GM18519 (cell line): ENCODE data around the gene RRBP1.

Source experiments
- ATAC-seq: cut with Tn5 transposase; IDR thresholded peaks from one replicate; pipeline ENCODE4 v1.9.1; 2021; ENCODE audit warnings: mild to moderate bottlenecking, moderate library complexity; ENCODE audit not compliant: unreplicated experiment, low FRiP score

RRBP1 gene

DNA sequence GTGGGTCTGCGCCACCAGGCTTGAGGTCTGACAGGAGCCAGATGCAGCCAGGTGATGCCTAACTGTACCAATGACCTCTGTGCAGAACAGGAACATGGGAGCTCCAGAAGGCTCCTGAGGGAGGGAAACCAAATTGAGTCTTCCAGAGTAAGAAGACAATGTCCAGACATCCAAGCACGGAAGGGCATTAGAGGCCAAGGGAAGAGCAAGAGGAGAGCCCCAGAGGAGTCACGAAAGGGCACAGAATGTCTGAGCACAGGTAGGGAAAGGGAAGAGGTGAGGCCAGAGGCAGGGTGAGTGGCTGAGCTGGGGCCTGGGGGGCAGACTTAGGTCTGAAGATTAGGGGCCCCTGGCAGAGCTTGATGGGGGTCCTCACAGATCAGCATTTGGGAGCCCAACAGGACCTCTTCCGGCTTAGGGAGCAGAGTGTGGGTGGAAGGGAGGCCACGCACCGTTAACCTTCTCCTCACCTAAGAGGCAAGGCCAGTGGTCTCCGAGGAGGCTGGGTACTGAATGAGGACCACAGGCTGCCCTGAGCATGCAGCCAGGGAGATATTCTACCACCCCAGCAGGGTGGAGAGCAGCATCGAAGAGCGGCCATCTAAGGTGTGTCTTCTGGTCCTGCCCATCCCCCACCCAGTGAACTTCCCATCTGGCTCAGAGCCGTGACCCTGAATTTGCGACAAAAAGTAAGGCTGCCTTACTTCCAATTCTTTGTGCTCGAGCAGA, 41.7 kb downstream of the RRBP1 start:
- ATAC-seq: no peak

DNA sequence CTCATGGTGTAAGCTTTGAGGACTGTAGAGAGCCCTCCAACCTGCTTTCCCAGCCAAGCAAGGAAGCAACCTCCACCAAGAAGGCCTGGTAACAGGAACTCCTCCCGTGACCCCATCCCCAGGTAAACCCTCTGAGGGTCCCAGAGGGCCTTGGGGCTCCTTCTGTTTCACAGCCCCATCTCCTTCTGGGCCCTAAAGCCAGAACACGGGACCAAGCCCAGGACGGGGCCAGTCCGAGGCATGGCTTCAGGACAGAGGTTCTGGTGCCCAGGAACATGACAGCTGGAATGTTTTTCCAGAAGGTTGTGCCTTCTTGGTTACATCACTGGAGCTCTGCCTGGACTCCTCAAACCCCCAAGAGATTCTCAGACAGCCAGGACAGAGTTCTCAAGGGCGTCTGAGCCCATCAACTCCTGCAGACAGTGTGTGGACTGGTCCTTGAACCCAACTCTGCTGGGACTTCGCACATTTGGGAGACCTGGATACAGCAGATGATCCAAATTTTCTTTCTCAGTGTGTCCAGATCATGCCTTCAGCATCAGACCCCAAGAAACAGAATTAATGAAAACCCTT, 43.1 kb downstream of the RRBP1 start:
- ATAC-seq: no peak

DNA sequence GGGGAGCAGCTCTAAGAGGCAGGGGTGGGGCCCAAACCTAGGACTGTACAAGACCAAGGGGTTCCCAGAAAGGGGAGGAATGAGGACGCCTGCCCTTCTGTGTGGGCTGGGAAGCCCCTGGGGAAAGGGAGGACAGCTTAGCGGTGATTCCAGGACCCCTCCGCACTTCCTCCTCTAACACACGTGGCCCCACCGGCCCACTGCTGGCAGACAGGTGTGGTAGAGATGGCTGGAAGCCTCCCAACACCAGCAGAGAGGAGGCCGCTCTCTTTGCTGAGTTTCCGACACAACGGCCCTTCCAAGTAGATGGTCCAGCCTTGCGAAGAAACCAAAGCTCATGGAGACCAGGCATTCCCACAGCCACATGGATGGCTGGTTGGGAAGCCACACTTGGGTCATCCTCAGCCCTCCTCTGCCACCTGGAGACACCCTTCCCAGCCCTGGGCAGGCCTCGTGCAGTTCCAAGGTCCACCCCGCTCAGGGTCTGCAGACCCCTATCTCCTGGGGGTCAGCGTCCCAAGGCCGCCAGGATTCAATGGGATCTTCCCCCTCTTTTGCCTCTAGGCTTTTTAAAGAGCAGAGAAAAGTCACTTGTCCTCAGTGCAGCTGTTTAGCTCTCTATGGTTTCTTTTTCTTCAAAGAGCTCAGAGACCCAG, 43.9 kb downstream of the RRBP1 start:
- ATAC-seq: no peak

DNA sequence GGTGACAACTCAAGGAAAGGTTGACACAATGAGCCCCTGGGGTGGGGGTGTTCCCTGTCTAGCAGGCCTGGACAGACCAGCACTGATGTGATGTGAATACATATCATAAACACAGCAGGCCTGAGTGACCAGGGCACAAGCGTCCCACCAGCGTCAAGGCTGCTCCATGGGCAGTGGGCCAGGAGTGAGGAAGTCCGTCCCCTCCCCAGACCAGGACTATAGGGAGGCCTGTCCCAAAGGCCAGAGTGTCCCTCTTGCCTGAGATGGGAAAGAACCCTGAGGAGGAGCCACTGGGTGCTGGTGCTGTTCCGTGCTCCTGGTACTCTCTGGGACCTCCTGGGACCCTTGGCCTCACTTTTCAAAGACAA, 44.6 kb downstream of the RRBP1 start:
- no peak for ATAC-seq

DNA sequence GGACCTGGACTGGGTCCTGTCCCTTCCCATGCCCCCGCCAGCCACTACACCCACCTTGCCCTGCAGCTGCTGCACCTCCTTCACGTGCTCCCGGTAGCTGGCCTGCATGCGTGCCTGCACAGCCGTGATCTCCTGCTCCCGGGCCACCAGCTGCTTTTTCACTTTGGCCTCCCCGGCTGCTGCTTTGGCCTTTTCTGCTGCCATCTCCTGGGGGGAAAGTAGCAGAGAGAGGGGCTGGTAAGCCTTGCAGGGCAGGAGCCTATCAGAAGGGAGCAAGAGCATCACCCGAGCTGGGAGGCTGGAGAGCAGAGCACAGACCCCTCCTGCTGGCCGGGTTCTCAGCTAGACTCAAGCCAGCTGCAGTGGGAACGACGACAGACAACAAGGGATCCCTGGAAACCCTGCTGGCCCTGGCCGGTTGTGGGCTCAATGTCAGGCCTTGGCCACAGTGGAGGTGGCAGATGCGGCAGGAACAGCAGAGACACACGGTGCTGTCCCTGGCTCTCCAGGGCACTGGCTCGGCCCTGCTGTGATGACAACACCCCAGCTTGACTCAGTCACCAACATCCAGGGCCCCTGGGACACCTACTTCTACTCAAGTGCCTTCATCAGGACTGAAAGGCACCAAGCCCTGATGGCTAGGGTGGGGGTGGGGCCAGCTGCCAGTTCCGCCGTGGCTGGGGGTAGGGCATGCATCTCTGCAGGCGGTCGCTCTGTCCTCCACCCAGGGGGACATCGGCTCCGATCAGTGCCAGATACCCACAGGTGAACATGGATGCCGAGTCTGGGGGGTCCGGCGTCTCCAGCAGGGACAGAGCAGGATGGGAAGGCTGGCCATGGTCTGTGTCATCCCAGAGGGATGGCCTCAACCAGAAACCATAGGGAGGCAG, 45.3 kb downstream of the RRBP1 start:
- ATAC-seq: no peak

DNA sequence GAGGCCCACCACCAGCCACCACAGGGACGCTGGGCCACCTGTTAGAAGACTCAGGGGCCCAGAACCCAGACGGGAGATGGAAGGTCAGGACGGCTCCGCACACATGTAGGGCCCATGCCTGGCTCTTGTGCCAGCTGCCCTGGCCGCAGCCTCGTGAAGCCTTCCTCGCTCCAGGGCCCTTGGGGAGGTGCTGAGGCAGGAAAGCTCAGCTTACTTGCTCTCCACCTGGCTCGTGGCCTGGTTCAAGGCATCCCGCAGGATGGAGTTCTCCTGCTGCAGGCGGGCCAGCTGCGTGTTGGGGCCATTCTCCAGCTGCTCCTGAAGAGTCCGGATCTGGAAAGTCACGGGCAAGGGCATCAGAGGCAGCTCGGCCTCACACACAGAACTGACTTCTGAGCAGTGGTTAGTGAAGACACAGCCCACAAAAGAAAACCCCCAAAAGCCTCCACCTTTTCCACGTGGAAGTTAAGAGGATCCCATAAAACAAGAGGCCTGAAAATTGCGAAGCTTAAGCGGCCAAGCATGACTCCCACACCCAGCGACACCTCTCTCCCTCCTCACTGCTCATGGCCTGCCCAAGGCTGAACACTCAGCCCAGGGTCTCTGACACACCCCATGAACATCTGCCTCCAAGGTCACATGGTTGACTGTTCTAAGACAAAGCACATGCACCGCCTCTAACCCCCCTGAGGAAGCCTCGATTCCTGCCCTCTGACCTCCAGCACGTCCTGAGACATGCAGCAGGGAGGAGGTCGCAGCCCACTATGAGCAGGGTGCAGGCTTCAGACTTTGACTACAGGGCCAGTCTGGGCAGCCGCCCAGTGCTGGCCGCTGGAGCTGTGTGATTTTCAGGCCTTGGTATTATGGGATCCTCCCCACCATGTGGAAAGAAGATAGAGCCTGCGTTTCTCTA, 46.5 kb downstream of the RRBP1 start:
- no peak for ATAC-seq

DNA sequence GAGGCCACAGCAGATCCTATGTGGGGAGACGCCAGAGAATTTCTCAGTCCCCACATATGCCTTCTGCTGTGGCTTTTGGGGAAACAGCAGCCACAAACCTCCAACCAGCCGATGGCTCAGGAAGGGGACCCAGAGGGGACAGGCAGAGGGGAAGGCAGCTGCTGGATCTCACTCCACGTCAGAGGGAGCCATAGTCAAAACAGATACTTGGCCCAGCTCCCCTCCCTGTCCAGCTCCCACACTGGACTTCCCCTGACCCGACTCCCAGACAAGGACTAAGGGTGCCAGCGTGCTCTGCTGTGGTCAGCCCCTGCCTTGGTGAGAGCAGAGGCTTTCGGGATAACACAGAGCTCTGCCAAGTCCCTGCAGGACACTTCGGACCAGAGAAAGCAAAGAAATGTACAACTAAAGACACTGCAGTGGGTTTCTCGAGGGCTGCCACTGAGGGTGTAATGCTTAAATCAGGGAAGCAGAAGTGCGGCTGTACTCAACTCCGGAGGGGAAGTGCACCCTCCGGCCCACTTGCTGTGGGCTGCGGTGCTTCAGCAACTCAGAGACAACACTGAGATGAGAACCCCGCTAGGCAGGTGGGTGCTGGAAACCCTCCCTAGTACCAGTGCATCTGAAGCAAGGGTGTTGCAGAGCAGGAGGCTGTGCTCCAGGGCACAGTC, 47.2 kb downstream of the RRBP1 start:
- ATAC-seq: no peak

DNA sequence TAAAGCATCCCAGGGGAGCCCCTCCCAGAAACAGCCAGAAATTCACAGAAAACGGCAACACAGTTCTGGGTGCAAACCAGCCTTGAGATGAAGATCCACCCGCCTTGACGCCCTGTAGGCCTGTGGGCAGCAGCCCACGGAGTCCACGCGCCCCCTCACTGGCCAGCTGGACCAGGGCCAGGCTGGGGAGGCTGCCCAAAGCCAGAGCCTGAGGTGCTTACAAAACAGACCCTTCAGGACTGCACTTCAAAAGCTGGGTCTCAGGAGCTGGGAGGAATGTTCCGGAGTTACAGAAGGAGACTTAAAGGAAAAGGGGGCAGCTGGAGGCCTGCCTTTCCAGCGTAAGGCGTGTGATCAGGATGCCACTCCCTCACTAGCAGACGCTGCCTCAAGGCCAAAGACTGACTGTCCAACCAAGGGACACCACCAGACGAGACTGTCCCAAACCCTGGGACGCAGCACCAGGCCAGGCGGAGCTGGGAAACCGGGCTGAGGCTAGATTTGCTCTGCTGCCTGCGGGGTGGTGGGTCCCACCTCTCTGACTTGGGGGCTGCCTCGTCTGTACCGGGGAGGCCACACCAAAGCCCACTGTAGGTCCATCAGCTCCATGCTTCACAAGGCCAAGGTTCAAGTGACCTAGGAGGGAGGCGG, 48.1 kb downstream of the RRBP1 start:
- no peak for ATAC-seq

DNA sequence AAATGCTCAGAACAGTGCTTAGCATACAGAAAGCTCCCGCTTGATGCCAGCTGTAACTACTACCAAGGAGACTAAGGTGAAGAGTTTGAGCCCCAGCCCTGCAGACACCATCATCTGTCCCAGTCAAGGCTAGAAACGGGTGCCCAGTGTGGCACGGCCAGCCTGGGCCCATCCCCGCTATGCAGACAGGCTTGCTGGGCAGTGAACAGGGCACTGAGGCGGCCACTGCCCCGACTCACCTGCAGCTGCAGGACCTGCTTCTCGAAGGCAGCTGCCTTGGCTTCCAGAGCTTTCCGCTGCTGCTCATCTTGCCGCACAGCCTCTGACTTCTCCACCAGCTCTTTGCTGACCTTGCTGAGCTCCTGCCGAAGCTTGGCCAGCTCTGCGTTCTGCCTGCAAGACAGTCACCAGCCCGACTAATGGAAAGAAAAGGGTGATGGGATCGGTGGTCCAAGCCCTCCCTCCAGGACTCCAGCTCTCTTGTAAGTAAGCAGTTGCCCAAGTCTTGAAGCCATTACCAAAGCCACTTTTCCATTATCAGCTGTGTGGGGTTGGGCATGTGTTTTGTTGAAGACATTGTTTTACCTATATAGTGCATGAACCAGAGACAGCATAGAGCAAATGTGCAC, 48.7 kb downstream of the RRBP1 start:
- no peak for ATAC-seq

DNA sequence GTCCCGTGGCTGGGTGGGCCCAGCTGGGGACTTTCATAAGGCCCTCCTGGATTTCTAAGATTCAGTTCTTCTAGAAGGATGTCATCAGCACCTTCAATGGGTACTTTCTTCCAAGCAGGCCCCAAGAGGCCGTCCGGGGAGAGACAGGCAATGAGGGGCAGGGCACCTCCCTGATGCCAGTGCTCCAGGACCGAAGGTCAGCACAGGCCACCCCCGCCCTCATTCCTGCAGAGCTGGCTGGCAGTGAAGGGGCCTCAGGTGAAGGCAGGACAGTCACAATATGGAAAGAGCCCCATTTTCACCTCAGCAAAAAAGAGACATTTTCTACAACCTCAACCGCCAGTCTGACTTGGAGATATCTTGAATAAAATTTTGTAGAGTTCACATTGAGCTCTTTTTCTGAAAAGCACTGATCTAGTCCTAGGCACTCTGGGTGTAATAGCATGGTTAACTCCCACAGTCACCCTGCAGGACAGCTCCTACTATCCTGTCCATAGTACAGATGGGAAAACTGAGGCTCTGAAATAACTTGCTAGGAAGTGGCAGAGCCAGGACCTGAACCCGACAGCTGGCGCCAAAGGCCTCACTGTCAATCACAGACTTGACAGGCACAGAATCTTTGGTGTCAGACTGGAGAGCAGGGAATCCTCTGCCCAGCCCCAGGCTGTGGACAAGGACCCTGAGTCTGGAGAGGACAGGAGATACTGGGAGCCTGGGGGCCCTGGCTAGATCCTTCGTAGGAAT, 50.3 kb downstream of the RRBP1 start:
- ATAC-seq: no peak

DNA sequence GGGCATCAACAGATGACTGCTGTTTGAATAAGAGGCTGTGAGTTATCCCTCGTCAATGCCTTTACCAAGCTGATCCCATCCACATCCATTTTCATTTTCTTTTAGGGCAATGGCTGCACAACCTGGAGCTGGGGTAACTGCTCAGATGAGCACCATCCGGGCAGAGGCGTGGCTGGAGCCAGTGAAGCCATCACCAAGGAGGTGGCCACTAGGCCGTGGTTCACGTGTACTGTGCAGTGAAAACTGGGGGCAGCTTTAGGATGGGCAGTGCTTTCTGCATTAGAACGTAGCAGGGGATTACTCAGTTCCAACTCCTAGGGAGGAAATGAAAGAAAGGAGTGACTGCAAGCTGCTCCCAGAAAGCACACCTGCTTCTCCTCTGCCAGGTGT, 51.2 kb downstream of the RRBP1 start:
- ATAC-seq: no peak

DNA sequence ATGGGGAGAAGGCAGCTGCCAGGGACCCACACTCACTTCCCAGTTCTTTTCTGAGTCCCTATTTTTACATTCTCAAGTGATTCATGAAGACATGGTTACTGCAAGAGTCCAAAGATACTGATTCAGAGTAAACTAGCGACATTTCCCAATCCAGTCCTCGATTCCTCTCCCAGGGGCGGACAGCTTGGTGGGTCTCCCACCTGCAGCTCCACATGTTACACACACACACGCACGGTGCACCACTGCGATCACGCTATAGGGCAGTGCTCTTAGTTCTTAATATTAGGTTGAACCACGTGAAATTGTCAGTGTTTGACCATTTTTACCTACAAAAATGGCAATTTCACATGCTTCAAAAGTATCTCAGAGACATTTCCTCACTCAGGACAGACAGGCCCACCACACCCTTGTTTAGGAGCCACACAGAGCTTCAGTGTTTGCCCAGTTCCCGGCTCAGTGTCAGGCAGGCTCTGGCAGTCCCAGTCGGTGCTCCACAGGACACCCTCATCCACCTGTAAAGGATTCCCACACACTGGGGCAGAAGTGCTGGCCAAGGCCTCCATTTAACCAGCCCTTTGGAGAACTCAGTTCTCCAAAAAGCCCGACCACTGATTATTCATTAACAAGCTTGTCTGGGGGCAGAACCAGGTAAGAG, 51.8 kb downstream of the RRBP1 start:
- no peak for ATAC-seq

DNA sequence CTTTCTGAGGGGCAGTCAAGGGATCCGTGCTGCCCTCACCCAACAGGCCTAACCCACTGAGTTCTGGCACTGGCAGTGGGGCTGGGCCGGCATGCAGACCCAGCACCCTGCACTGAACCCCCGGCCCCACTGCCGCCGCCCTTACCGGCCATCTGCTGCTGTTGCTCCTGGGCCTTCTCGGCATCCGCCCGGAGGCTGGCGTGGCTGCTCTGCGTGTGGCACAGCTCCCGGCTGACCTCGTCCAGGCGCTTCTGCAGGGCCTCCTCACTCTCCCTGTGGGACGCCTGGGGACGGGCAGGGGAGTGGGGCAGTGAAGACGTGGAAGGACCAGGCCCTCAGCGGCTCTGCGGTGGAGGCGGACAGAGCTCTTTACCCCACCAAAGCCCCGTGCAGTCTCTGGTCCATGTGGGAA, 52.4 kb downstream of the RRBP1 start:
- ATAC-seq: no peak

DNA sequence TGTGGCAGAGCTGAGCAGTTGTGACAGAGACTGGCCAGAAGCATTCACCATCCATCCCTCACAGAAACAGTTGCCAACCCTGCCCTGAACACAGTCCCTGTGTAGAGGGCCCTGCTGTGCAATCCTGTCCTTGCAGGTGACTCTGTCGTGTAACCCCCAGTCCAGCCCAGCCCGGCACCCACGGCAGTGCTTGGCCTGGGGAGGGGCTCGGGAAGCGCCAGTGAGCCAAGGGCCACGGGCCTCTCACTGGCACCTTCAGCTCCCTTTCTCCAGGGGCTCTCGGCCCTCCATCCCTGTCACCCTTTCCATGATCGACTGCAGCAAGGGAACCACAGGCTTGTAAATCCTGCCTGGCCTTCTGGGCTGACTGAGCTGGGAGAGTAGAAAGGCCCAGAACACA, 53.0 kb downstream of the RRBP1 start:
- no peak for ATAC-seq

DNA sequence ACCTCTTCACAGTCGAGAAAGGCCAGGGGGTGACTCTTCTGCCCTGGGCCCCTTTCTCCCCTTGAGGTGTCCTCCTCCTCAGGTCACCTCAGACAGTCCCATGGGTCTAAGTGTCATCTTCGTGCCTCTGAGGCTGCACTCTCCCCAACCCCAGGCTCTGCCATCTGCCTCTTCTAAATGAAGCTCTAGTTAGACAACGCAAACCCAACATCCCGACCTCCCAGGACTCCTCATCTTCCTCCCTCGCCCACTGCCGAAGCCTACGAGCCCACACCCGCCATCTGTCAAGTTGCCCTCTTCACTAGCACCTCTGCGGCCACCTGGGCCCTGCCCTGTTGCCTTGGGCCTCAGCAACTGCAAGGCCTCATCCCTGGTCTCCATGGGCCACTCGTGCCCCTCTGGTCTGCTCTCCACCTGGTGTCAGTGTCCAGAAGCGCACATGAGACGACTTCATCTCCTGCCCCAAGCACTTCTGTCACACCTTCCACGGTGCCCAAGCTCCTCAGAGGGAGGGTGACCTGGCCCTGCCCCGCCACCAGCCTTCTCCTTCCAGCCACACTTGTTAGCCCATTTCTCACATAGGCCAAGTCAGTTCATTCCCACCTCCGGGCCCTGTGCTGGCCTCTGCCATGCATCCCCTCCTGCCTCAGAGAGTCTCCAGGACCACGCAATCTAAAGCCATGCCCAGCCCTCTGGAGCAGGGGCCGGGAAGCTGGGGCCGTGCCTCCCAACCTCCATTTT, 53.8 kb downstream of the RRBP1 start:
- ATAC-seq: no peak

DNA sequence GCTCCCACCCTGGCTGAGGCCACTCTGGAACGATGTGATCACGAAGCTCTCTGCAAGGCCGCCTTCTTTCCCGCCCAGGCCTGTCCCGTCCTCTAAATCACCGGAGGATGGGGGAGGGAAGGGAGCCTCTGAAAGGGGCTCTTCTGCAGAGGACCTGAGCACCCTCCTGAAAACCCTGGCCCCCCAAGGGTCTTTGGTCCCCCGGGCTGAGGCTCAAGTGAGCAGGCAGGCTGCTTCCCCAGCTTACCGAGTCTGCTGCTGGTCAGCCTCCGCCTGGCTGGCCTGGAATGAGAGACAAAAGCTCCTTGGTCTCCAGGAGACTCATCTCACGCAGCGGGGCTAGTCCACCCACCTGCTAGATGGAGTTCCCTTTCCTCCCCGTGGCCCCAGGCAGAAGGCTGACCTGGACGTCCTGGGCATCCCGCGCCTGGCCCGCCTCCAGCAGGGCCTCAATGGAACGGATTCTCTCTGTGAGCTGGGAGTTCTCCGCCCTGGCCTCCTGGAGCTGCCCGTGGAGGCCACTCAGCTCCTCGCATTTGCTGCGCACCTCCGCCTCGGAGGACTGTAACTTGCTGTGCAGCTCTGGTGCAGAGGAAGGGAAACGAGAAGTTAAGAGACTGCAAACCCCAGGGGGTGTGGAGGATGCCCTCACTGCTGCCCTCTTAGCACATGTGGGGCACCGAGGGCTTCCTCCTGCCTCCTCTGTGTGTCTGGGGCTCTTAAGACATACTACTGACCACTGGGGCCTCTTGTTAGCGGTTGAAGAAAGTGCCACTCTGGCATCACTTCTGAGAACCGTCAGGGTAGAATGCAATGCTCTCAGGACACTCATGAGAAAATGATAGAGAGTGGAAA, 54.7 kb downstream of the RRBP1 start:
- ATAC-seq: no peak
